GM12878 (cell line): ENCODE results near the gene EDN2. TPM values are rescaled to one million over a fixed set of nuclear protein-coding genes. Genes with fewer than 3 reads are reported as not detected.
A peak's percentile ranks its signal among the peaks of the same experiment; 100 is the strongest.

Experiments used
- ATAC-seq: fragments of 200-7000 bp; cut with Tn5 transposase; 3 replicates; pipeline ENCODE4 v1.9.1; 2020; ENCODE audit warnings: mild to moderate bottlenecking, moderate library complexity
- BruUV-seq: library from RNA; stranded (reverse); fragments of 400-500 nt; replicated peaks from 2 replicates; lab custom pipeline; 2021; lab: Mats Ljungman, UMichigan
- CTCF ChIA-PET: fragments of 300-600 bp; sonication (Branson Sonifier 250); formaldehyde crosslinking; extraction: SDS; loops from one replicate; lab custom pipeline; 2021; ENCODE audit warnings: inconsistent platforms; lab: Yijun Ruan, JAX
- POLR2A ChIA-PET: fragments of 350-600 bp; formaldehyde crosslinking; extraction: SDS; loops from one replicate; lab custom pipeline; 2021; ENCODE audit warnings: inconsistent platforms; lab: Charles Lee
- RAD21 ChIA-PET: fragments of 300-600 bp; sonication (Branson Sonifier 250); formaldehyde crosslinking; loops from one replicate; lab custom pipeline; 2023; ENCODE audit warnings: antibody characterized with exemption; ENCODE audit not compliant: unreplicated experiment; lab: Charles Lee
- SMC1A ChIA-PET: fragments of 300-600 bp; sonication (Branson Sonifier 250); formaldehyde crosslinking; loops from one replicate; lab custom pipeline; 2023; ENCODE audit not compliant: unreplicated experiment, uncharacterized antibody; lab: Charles Lee
- DNase-seq: peaks from one replicate; pipeline ENCODE4 v3.0.0-alpha.2; 2011; ENCODE audit warnings: low read depth, low spot score
- FAIRE-seq: peaks from 3 replicates; lab custom pipeline; 2011; peaks lifted over from hg19 to GRCh38; lab: Jason Lieb, UNC
- H2AFZ ChIP-seq: 2 replicates; pipeline ENCODE4 v1.6.0; 2011; ENCODE audit warnings: low read depth, low read length, control low read depth; ENCODE audit not compliant: control insufficient read depth
- H3K27ac ChIP-seq: 2 replicates; pipeline ENCODE4 v1.5.1; 2011; ENCODE audit warnings: control low read depth; ENCODE audit not compliant: control insufficient read depth, insufficient read depth
- H3K27me3 ChIP-seq, 2 experiments: replicated peaks in 1 of 2; 2 replicates each; pipeline versions ENCODE4 v1.6.0 to v1.6.1; 2011; ENCODE audit warnings: low read length in 1 of 2; ENCODE audit not compliant: control insufficient read depth in 2 of 2, insufficient read depth in 2 of 2
- H3K36me3 ChIP-seq, 2 experiments: 2 replicates each; pipeline ENCODE4 v1.5.1; 2011; ENCODE audit warnings: low read length in 1 of 2; ENCODE audit not compliant: control insufficient read depth in 2 of 2, insufficient read depth in 2 of 2
- H3K4me1 ChIP-seq: 2 replicates; pipeline ENCODE4 v1.6.1; 2011; ENCODE audit warnings: mild to moderate bottlenecking, low read length, moderate library complexity, mixed read lengths; ENCODE audit not compliant: control insufficient read depth, insufficient read depth
- H3K4me2 ChIP-seq: 2 replicates; pipeline ENCODE4 v1.6.0; 2011; ENCODE audit warnings: control low read depth; ENCODE audit not compliant: control insufficient read depth, insufficient read depth
- H3K4me3 ChIP-seq: fragments of 200-600 bp; sonication (generic); 2 replicates; pipeline ENCODE4 v1.5.1; 2016
- H3K79me2 ChIP-seq: 2 replicates; pipeline ENCODE4 v1.6.0; 2011; ENCODE audit warnings: low read length; ENCODE audit not compliant: control insufficient read depth, insufficient read depth
- H3K9ac ChIP-seq: 2 replicates; pipeline ENCODE4 v1.8.0; 2011; ENCODE audit warnings: low read length, control low read depth, mixed read lengths; ENCODE audit not compliant: control insufficient read depth, insufficient read depth
- H3K9me3 ChIP-seq: replicated peaks from 3 replicates; pipeline ENCODE4 v1.5.1; 2011; ENCODE audit warnings: mild to moderate bottlenecking, low read length; ENCODE audit not compliant: control insufficient read depth, insufficient read depth
- H4K20me1 ChIP-seq: 2 replicates; pipeline ENCODE4 v1.6.0; 2011; ENCODE audit not compliant: control insufficient read depth, insufficient read depth
- CBFB ChIP-seq: IDR thresholded peaks from 2 replicates; pipeline ENCODE4 v1.6.1; 2016; ENCODE audit warnings: antibody characterized with exemption, low read depth
- NRF1 ChIP-seq: conservative IDR thresholded peaks from 2 replicates; pipeline ENCODE4 v1.6.1; 2011; ENCODE audit warnings: mild to moderate bottlenecking, low read depth, low read length, improper control_type of control experiment
- PAX8 ChIP-seq: fragments of 450-650 bp; IDR thresholded peaks from 2 replicates; pipeline ENCODE4 v1.6.1; 2017; ENCODE audit warnings: mild to moderate bottlenecking, moderate library complexity
- SMC3 ChIP-seq: IDR thresholded peaks from 2 replicates; pipeline ENCODE4 v1.6.1; 2011; ENCODE audit warnings: low read length, improper control_type of control experiment, borderline replicate concordance
- SREBF1 ChIP-seq: IDR thresholded peaks from 2 replicates; pipeline ENCODE4 v1.6.1; 2012; ENCODE audit warnings: mild to moderate bottlenecking, low read length
- STAT1 ChIP-seq: fragments of 450-650 bp; conservative IDR thresholded peaks from 2 replicates; pipeline ENCODE4 v1.6.1; 2014; ENCODE audit warnings: antibody characterized with exemption, mild to moderate bottlenecking
- SUPT20H ChIP-seq: IDR thresholded peaks from 2 replicates; pipeline ENCODE4 v1.6.1; 2011; ENCODE audit warnings: low read depth, mild to moderate bottlenecking, low read length, moderate library complexity, borderline replicate concordance; ENCODE audit not compliant: control insufficient read depth
- TARDBP ChIP-seq: IDR thresholded peaks from 2 replicates; pipeline ENCODE4 v1.6.1; 2016; ENCODE audit warnings: borderline replicate concordance
- TCF7 ChIP-seq: IDR thresholded peaks from 2 replicates; pipeline ENCODE4 v1.6.1; 2014; ENCODE audit warnings: antibody characterized with exemption, borderline replicate concordance
- WGBS: methylation state at CpG from one replicate; pipeline ENCODE4 v1.1.6; 2016; ENCODE audit warnings: low lambda C conversion rate; ENCODE audit not compliant: insufficient replicate concordance, insufficient coverage; ENCODE audit errors: missing lambda C conversion rate; 5-methylcytosine and 5-hydroxymethylcytosine counted together
- in situ Hi-C: fragments of 300-500 bp; cut with MboI; formaldehyde crosslinking; loops from 9 replicates; pipeline ENCODE4 v1.14.3; 2018; ENCODE audit warnings: mixed read lengths
- intact Hi-C: fragments of 100-400 bp; cut with micrococcal nuclease; formaldehyde crosslinking; loops from one replicate; pipeline ENCODE4 v1.14.2; 2022; ENCODE audit not compliant: unreplicated experiment
- polyA plus RNA-seq, 11 experiments: library from polyadenylated mRNA; depleted of rRNA in 4 of 11; unstranded in 6 of 11; stranded (reverse) in 5 of 11; fragments of >200 nt; fragmentation: Nextera tagmentation in 4 of 11; fragmentation: Illumina TruSeq in 1 of 11; extraction: Ambion mirVana in 4 of 11; extraction: Trizol in 1 of 11; gene quantifications; 1 replicate in 1 of 11; 2 replicates in 10 of 11; pipeline versions ENCODE4 v1.2.1 to v1.2.3, GENCODE V29; 2011 to 2016; ENCODE audit warnings: inconsistent platforms in 2 of 11, missing spikeins in 2 of 11, low read depth in 1 of 11
- total RNA-seq, 4 experiments: library from RNA; depleted of rRNA in 3 of 4; stranded (reverse); fragments of >200 nt in 3 of 4; fragmentation: Illumina TruSeq in 1 of 4; extraction: Trizol in 1 of 4; gene quantifications; 2 replicates each; pipeline versions ENCODE4 v1.2.1 to v1.2.3, GENCODE V29; 2013 to 2021
- TF ChIP-seq, protein P1 (sequence below): IDR thresholded peaks from 2 replicates; pipeline ENCODE4 v1.6.1; 2011; ENCODE audit warnings: borderline replicate concordance, low read depth, mild to moderate bottlenecking, moderate library complexity, low read length; ENCODE audit not compliant: insufficient read depth, poor library complexity, severe bottlenecking
- TF ChIP-seq, protein P2 (sequence below): fragments of 450-650 bp; IDR thresholded peaks from 2 replicates; pipeline ENCODE4 v1.6.1; 2018; ENCODE audit warnings: borderline replicate concordance, mild to moderate bottlenecking; ENCODE audit not compliant: partially characterized antibody
- TF ChIP-seq, protein P3 (sequence below): fragments of 450-650 bp; IDR thresholded peaks from 2 replicates; pipeline ENCODE4 v1.6.1; 2016; ENCODE audit warnings: mild to moderate bottlenecking
- TF ChIP-seq, protein P4 (sequence below): IDR thresholded peaks from 2 replicates; pipeline ENCODE4 v1.6.1; 2011; ENCODE audit warnings: low read depth, low read length, improper control_type of control experiment, borderline replicate concordance

The EDN2 gene
- total and polyA plus RNA-seq, 10 of the 15 experiments (the other 5 are each of a cell fraction or from before 2014, with no cell fraction given), result 0.11 to 1.5 (median 0.43) TPM; not detected in 1

DNA sequence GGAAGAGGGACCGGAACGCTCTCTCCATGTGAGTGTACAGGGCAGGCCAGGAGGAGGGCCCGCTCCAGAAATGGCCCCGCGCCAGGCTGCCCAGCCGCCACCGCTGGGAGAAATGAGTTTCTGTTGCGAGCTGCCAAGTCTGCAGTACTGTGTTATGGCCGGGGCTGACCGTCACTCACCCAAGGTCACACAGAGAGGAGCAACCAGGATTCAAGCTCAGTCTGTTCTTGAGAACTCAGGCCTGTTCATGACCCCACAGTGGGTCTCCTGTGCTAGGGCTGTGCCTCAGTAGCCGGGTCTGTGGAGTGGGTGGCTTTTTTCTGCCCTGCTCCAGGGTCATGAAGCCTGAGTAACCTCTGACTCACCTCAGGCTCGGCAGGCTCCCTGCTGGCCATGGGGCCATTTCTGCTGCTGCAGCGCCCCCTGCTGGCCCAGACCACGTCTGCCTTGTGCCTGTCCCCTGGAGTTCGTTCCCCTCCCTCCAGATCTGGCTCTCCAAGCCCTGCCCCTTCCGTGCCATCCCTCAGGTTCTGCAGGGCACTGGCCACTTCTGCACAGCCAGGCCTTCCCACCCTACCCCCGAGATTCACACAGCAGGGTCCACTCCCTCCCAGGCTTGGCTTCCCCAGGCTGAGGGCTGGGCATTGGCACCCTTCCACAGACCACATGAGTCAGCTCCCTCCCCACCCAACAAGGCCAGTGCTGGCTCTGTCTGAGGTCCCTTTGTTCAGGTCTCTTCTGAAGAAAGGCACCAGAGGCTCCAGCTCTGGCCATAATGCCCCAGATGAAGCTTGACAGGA is 51.8 kb downstream of the EDN2 start (continued):
- TF ChIP-seq, protein P1, sequence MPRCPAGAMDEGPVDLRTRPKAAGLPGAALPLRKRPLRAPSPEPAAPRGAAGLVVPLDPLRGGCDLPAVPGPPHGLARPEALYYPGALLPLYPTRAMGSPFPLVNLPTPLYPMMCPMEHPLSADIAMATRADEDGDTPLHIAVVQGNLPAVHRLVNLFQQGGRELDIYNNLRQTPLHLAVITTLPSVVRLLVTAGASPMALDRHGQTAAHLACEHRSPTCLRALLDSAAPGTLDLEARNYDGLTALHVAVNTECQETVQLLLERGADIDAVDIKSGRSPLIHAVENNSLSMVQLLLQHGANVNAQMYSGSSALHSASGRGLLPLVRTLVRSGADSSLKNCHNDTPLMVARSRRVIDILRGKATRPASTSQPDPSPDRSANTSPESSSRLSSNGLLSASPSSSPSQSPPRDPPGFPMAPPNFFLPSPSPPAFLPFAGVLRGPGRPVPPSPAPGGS, result peak; percentile 21
- no peak for TF ChIP-seq PAX8
- peak; percentile 82 for TF ChIP-seq SMC3

DNA sequence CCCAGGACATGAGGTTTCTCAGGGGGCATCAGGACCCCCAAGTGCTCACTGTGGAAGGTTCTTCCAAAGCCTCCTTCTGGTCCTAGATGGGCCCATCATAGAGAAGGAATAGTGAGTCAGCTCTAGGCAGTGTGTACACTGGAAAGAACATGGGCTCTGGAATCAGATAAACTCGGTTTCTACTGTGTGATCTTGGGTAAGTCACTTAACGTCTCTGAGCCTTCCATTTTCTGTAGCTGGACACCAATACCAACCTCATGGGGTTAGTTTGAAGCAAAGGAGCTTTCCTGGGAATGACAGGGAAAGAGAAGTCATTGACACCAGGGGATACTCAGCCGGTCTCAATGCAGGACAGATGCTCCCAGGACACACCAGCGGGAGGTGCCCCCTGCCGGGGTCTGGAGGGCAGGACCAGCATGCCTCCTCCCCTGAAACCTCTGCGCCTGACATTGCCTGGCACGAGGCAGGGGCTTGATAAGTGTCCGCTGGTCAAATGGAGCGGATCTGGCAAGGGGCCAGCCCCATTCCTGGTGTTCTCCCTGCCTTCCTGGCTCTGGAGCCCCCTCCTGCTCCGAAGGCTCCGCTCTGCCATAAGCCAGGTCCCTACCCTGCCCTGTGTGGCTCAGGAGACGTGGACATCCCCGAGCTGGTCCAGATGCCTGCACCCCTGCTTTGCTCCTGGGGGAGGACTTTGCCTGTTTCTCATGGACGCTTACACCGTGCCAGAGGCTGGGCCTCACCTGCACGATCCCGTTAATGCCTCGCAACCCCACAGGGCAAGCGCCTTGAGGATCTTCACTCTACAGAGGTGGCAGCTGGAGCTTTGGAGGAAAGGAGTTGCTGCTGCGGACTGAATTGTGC is 52.8 kb downstream of the EDN2 start:
- FAIRE-seq, result no peak
- in situ Hi-C loops, result loop anchor here (5.0 kb wide), 1 partner anchor 164 kb away; no protein-coding TSS in a partner anchor
- TF ChIP-seq CBFB, result no peak
- no peak for TF ChIP-seq TCF7
- no peak for TF ChIP-seq NRF1
- TF ChIP-seq, protein P2, sequence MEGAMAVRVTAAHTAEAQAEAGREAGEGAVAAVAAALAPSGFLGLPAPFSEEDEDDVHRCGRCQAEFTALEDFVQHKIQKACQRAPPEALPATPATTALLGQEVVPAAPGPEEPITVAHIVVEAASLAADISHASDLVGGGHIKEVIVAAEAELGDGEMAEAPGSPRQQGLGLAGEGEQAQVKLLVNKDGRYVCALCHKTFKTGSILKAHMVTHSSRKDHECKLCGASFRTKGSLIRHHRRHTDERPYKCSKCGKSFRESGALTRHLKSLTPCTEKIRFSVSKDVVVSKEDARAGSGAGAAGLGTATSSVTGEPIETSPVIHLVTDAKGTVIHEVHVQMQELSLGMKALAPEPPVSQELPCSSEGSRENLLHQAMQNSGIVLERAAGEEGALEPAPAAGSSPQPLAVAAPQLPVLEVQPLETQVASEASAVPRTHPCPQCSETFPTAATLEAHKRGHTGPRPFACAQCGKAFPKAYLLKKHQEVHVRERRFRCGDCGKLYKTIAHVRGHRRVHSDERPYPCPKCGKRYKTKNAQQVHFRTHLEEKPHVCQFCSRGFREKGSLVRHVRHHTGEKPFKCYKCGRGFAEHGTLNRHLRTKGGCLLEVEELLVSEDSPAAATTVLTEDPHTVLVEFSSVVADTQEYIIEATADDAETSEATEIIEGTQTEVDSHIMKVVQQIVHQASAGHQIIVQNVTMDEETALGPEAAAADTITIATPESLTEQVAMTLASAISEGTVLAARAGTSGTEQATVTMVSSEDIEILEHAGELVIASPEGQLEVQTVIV, result no peak
- TF ChIP-seq, protein P3, sequence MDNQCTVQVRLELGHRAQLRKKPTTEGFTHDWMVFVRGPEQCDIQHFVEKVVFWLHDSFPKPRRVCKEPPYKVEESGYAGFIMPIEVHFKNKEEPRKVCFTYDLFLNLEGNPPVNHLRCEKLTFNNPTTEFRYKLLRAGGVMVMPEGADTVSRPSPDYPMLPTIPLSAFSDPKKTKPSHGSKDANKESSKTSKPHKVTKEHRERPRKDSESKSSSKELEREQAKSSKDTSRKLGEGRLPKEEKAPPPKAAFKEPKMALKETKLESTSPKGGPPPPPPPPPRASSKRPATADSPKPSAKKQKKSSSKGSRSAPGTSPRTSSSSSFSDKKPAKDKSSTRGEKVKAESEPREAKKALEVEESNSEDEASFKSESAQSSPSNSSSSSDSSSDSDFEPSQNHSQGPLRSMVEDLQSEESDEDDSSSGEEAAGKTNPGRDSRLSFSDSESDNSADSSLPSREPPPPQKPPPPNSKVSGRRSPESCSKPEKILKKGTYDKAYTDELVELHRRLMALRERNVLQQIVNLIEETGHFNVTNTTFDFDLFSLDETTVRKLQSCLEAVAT, result no peak
- no peak for TF ChIP-seq STAT1
- TF ChIP-seq SREBF1, result no peak
- TF ChIP-seq SUPT20H, result no peak
- no peak for TF ChIP-seq TARDBP
- TF ChIP-seq, protein P4, sequence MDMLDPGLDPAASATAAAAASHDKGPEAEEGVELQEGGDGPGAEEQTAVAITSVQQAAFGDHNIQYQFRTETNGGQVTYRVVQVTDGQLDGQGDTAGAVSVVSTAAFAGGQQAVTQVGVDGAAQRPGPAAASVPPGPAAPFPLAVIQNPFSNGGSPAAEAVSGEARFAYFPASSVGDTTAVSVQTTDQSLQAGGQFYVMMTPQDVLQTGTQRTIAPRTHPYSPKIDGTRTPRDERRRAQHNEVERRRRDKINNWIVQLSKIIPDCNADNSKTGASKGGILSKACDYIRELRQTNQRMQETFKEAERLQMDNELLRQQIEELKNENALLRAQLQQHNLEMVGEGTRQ, result no peak

More for the DNA sequence above, 52.8 kb downstream of the EDN2 start:
- Histone ChIP-seq H3K4me1 (no peaks in the 10 kb centered on the region), H3K36me3 (no peaks in the 10 kb centered on the region), H3K4me3 (no peak overlapping the region), H2AFZ (no peak overlapping the region), H3K27me3 (peaks cover 3 to 7% of the 10 kb centered on the region in 2 experiments; a peak in 3 of 4 replicates), H3K79me2 (no peaks in the 10 kb centered on the region), H4K20me1 (no peaks in the 10 kb centered on the region), H3K27ac (no peak overlapping the region), H3K4me2 (no peak overlapping the region), H3K9me3 (no peaks in the 10 kb centered on the region), H3K9ac (no peak overlapping the region)
- POLR2A ChIA-PET, result interaction anchor here (0.6 kb wide), 1 partner anchor 437 kb away, joined by 4 read pairs; no protein-coding TSS in a partner anchor
- WGBS, result 31% methylated on average over 20 of the region's 20 CpGs
- BruUV-seq, result no TSS peak
- ATAC-seq, result no peak
- DNase-seq, result no peak
- CTCF ChIA-PET, result interaction anchor here (0.8 to 4.6 kb wide), 15 partner anchors 11 to 434 kb away, joined by 3 to 30 read pairs (median 7); no protein-coding TSS in a partner anchor
- RAD21 ChIA-PET, result interaction anchor here (0.5 to 4.0 kb wide), 9 partner anchors 8 to 256 kb away, joined by 3 to 18 read pairs (median 5); no protein-coding TSS in a partner anchor
- SMC1A ChIA-PET, result interaction anchor here (0.9 to 2.4 kb wide), 6 partner anchors 14 to 345 kb away, joined by 3 to 11 read pairs (median 4); no protein-coding TSS in a partner anchor
- intact Hi-C loops, result loop anchor here (2.0 to 5.0 kb wide), 2 partner anchors 149 to 163 kb away; no protein-coding TSS in a partner anchor
